ENCODE measurements around the gene CC2D2A. TPM values are rescaled to one million over a fixed set of nuclear protein-coding genes. Genes with fewer than 3 reads are reported as not detected.

Gene CC2D2A
- total RNA-seq, 3 donors from 2014 or later, result 6.3 to 39.1 (median 7.6) TPM

- H3K4me1 ChIP-seq (ENCODE audit: low read depth), result no peaks in the 10 kb centered on the region
- no peak overlapping the region for H3K4me3 ChIP-seq
- TF ChIP-seq CTCF (IDR thresholded peaks at IDR 0.05), result no peak
- no peaks in the 10 kb centered on the region for H3K36me3 ChIP-seq (ENCODE audit: low read depth)
- no peaks in the 10 kb centered on the region for H3K9me3 ChIP-seq
- ATAC-seq, result peak; percentile 43
- intact Hi-C loops (cut with DNase I, micrococcal nuclease), result no loop called here
- no peak for DNase-seq
Measured at GRCh38 chr4:15451866-15452765, 17.6 kb upstream of the CC2D2A start.

GRCh38 chr4:15455290-15455689 is 14.4 kb upstream of the CC2D2A start:
- Histone ChIP-seq H3K4me1 (ENCODE audit: low read depth) (no peaks in the 10 kb centered on the region), H3K9me3 (no peaks in the 10 kb centered on the region), H3K36me3 (ENCODE audit: low read depth) (no peaks in the 10 kb centered on the region), H3K4me3 (no peak overlapping the region)
- intact Hi-C loops (cut with DNase I, micrococcal nuclease), result loop anchor here (5.0 kb wide), 1 partner anchor 218 kb away; no protein-coding TSS in a partner anchor
- TF ChIP-seq CTCF (IDR thresholded peaks at IDR 0.05), result no peak
- DNase-seq (peak in 1 of 3 donors; percentile 15), ATAC-seq (peak; percentile 34)

GRCh38 chr4:15457406-15458201 is 12.1 kb upstream of the CC2D2A start:
- DNase-seq (no peak), ATAC-seq (peak; percentile 67)
- Histone ChIP-seq H3K4me1 (ENCODE audit: low read depth) (no peaks in the 10 kb centered on the region), H3K9me3 (no peaks in the 10 kb centered on the region), H3K36me3 (ENCODE audit: low read depth) (no peaks in the 10 kb centered on the region), H3K4me3 (no peak overlapping the region)
- intact Hi-C loops (cut with DNase I, micrococcal nuclease), result loop anchor here (5.0 kb wide), 1 partner anchor 220 kb away; no protein-coding TSS in a partner anchor
- no peak for TF ChIP-seq CTCF (IDR thresholded peaks at IDR 0.05)

- H3K4me1 ChIP-seq (ENCODE audit: low read depth), result no peaks in the 10 kb centered on the region
- H3K36me3 ChIP-seq (ENCODE audit: low read depth), result no peaks in the 10 kb centered on the region
- no peak overlapping the region for H3K4me3 ChIP-seq
- TF ChIP-seq CTCF (IDR thresholded peaks at IDR 0.05), result no peak
- intact Hi-C loops (cut with DNase I, micrococcal nuclease), result loop anchor here (5.0 kb wide), 1 partner anchor 221 kb away; no protein-coding TSS in a partner anchor
- DNase-seq (no peak), ATAC-seq (no peak)
- no peaks in the 10 kb centered on the region for H3K9me3 ChIP-seq
Measured at GRCh38 chr4:15458616-15459015, 11.1 kb upstream of the CC2D2A start.

- intact Hi-C loops (cut with DNase I, micrococcal nuclease), result loop anchor here (5.0 kb wide), 1 partner anchor 222 kb away; no protein-coding TSS in a partner anchor
- DNase-seq, result no peak
- no peak for TF ChIP-seq CTCF (IDR thresholded peaks at IDR 0.05)
- H3K4me1 ChIP-seq (ENCODE audit: low read depth), result no peaks in the 10 kb centered on the region
- no peak overlapping the region for H3K4me3 ChIP-seq
- no peaks in the 10 kb centered on the region for H3K9me3 ChIP-seq
- H3K36me3 ChIP-seq (ENCODE audit: low read depth), result no peaks in the 10 kb centered on the region
- ATAC-seq, result no peak
Measured at GRCh38 chr4:15459706-15460105, 10.0 kb upstream of the CC2D2A start.
